SK-N-SH (cell line): ENCODE data around the gene USP34.

Experiments
- CHD2 ChIP-seq: fragments of 150-350 bp; IDR thresholded peaks from 2 replicates; pipeline ENCODE4 v1.6.1; 2018; ENCODE audit warnings: low read length; ENCODE audit not compliant: partially characterized antibody
- CTCF ChIP-seq: fragments of 200-600 bp; sonication (generic); IDR thresholded peaks from 2 replicates; pipeline ENCODE4 v1.6.1; 2017; ENCODE audit warnings: antibody characterized with exemption, mild to moderate bottlenecking, moderate library complexity
- ELF1 ChIP-seq: IDR thresholded peaks from 2 replicates; pipeline ENCODE4 v1.4.0; 2012
- EP300 ChIP-seq, 2 experiments: IDR thresholded peaks; 2 replicates each; pipeline versions ENCODE4 v1.4.0 to v1.6.1; 2012; ENCODE audit warnings: borderline replicate concordance in 1 of 2, low read depth in 1 of 2, low read length in 1 of 2
- FOXM1 ChIP-seq: IDR thresholded peaks from 2 replicates; pipeline ENCODE4 v1.4.0; 2012; ENCODE audit warnings: low read depth, mild to moderate bottlenecking
- RCOR1 ChIP-seq: fragments of 150-350 bp; IDR thresholded peaks from 2 replicates; pipeline ENCODE4 v1.6.1; 2017; ENCODE audit warnings: antibody characterized with exemption, low read length
- REST ChIP-seq: IDR thresholded peaks from 2 replicates; pipeline ENCODE4 v1.6.1; 2012; ENCODE audit warnings: mild to moderate bottlenecking, low read depth, low read length, moderate library complexity
- SIN3A ChIP-seq: IDR thresholded peaks from 2 replicates; pipeline ENCODE4 v1.6.1; 2012; ENCODE audit warnings: low read depth, mild to moderate bottlenecking, low read length, moderate library complexity, borderline replicate concordance
- TCF12 ChIP-seq: IDR thresholded peaks from 2 replicates; pipeline ENCODE4 v1.4.0; 2012

GRCh38 chr2:61414674-61415073 is 56.2 kb downstream of the USP34 start:
- no peak for TF ChIP-seq RCOR1
- no peak for TF ChIP-seq ELF1
- no peak for TF ChIP-seq FOXM1
- TF ChIP-seq EP300 (IDR thresholded peaks at IDR 0.05; ENCODE audit: borderline replicate concordance in 1 of 2, low read depth in 1 of 2, low read length in 1 of 2) = no peak
- no peak for TF ChIP-seq CTCF
- TF ChIP-seq REST = no peak
- TF ChIP-seq CHD2 = no peak
- TF ChIP-seq SIN3A = no peak
- no peak for TF ChIP-seq TCF12
